MCF 10A (cell line): ENCODE data around the gene SLC6A8. TPM values are rescaled to one million over a fixed set of nuclear protein-coding genes. Genes with fewer than 3 reads are reported as not detected.
"Not testable (repeated sequence)": the region's sequence is repeated elsewhere in the genome, so short reads cannot be mapped to it uniquely, and the experiment has no call there.

ENCODE experiments used
- BruUV-seq: library from RNA; stranded (reverse); fragments of 400-500 nt; replicated peaks from 2 replicates; lab custom pipeline; 2021; lab: Mats Ljungman, UMichigan
- CTCF ChIA-PET: fragments of 300-600 bp; sonication (Branson Sonifier 250); formaldehyde crosslinking; extraction: SDS; loops from one replicate; lab custom pipeline; 2021; ENCODE audit warnings: antibody characterized with exemption, inconsistent platforms; lab: Yijun Ruan, JAX
- POLR2A ChIA-PET: fragments of 300-600, 350-650 bp; sonication (Branson Sonifier 250); formaldehyde crosslinking; extraction: SDS; loops from one replicate; lab custom pipeline; 2020; ENCODE audit warnings: antibody characterized with exemption, inconsistent platforms; lab: Yijun Ruan, JAX
- DNase-seq: peaks from one replicate; pipeline ENCODE4 v3.0.0-alpha.2; 2018; ENCODE audit not compliant: unreplicated experiment
- H3K27ac Mint-ChIP-seq: one replicate; pipeline ENCODE4 v1.8.0; 2022; ENCODE audit warnings: mild to moderate bottlenecking, low read depth, mixed read lengths; ENCODE audit not compliant: unreplicated experiment
- H3K27me3 Mint-ChIP-seq: one replicate; pipeline ENCODE4 v1.8.0; 2022; ENCODE audit warnings: mixed read lengths; ENCODE audit not compliant: insufficient read depth, unreplicated experiment
- H3K36me3 Mint-ChIP-seq: one replicate; pipeline ENCODE4 v1.8.0; 2022; ENCODE audit warnings: mild to moderate bottlenecking, moderate library complexity, mixed read lengths; ENCODE audit not compliant: insufficient read depth, unreplicated experiment
- H3K4me1 Mint-ChIP-seq: one replicate; pipeline ENCODE4 v1.8.0; 2022; ENCODE audit warnings: mixed read lengths; ENCODE audit not compliant: insufficient read depth, unreplicated experiment
- H3K4me3 Mint-ChIP-seq: one replicate; pipeline ENCODE4 v1.8.0; 2022; ENCODE audit warnings: mild to moderate bottlenecking, moderate library complexity, mixed read lengths; ENCODE audit not compliant: unreplicated experiment
- H3K9me3 Mint-ChIP-seq: one replicate; pipeline ENCODE4 v1.8.0; 2022; ENCODE audit warnings: mixed read lengths; ENCODE audit not compliant: unreplicated experiment
- intact Hi-C: fragments of 100-400 bp; cut with micrococcal nuclease; formaldehyde crosslinking; loops from 2 replicates; pipeline ENCODE4 v1.14.1; 2022
- total RNA-seq: library from RNA; stranded (reverse); gene quantifications from 2 replicates; pipeline ENCODE4 v1.2.3, GENCODE V29; 2022
- TF ChIP-seq, protein P1 (sequence below): fragments of 200-600 bp; IDR thresholded peaks from one replicate; pipeline ENCODE4 v1.8.0; 2022; ENCODE audit warnings: antibody characterized with exemption, mild to moderate bottlenecking; ENCODE audit not compliant: unreplicated experiment

SLC6A8 gene
- total RNA-seq, 1 experiment from 2014 or later, result 66.6 TPM

DNA sequence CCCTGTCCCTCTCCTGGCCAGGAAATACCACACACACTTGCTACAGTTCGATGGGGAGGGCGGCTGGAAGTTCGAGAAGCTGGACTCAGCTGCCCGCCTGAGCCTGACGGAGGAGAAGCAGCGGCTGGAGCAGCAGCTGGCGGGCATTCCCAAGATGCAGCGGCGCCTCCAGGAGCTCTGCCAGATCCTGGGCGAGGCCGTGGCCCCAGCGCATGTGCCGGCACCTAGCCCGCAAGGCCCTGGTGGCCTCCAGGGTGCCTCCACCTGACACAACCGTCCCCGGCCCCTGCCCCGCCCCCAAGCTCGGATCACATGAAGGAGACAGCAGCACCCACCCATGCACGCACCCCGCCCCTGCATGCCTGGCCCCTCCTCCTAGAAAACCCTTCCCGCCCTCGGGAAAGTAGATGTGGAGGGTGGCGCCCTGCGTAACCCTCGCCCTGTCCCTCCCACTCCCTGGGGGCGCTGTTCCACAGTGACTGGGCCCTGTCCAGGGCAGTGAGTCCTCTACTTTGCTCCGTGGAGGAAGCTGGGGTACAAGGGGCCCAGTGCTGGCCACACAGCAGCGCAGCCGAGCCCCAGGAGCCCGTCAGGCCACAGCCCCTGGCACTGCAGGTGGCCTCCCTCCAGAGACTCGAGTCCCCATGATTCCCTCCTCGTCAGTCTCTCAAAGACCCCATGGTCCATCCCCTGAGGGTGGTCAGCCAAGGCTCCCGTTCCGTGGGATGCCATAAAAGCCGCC lies 55.9 kb downstream of the SLC6A8 start:
- DNase-seq, H3K36me3 Mint-ChIP-seq, H3K4me1 Mint-ChIP-seq, H3K4me3 Mint-ChIP-seq, H3K27ac Mint-ChIP-seq, BruUV-seq, CTCF ChIA-PET, H3K9me3 Mint-ChIP-seq, POLR2A ChIA-PET, intact Hi-C loops: not testable (repeated sequence)
- H3K27me3 Mint-ChIP-seq, result peaks cover 13% of the 10 kb centered on the region

DNA sequence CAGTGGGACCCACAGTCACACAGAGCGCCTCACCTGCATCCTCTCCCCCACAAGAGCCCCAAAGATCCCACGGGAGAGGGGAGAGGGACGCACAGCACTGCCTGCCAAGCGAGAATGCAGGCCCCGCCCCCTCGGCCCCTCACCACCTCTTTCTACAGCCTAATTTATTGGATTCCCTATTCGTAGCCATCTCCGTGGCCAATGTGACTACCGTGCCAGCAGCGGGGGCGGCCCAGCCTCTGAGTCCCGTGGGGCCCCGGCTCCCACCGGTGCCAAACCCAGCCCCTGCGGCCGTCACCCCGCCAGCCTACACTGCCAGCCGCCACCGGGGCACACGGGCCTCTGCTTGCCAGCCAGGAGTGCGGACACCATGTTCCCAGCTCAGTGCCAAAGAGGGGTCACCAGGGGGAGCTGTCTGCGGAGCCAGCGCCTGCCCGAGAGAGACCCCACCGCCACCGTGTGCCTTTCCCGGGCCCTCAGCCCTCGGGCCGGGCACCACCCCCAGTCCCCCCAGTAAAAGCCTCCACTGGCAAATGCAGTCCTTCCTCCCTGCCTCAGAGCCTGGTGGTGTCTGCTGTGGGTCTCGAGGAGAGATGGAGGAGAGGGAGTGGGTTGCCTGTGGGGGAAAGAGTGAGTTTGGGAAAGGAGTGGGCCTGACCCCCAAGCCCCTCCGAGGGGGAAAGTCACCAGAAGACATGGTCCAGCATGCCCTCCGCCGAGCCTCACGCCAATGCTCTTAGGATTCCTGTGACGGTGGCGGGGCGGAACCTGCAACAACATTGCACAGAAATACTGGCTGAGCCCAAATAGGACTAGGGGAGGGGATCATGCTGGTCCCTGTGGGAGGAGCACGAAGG lies 56.7 kb downstream of the SLC6A8 start:
- peaks cover 8% of the 10 kb centered on the region for H3K9me3 Mint-ChIP-seq
- POLR2A ChIA-PET, result no interaction called here
- TF ChIP-seq, protein P1, sequence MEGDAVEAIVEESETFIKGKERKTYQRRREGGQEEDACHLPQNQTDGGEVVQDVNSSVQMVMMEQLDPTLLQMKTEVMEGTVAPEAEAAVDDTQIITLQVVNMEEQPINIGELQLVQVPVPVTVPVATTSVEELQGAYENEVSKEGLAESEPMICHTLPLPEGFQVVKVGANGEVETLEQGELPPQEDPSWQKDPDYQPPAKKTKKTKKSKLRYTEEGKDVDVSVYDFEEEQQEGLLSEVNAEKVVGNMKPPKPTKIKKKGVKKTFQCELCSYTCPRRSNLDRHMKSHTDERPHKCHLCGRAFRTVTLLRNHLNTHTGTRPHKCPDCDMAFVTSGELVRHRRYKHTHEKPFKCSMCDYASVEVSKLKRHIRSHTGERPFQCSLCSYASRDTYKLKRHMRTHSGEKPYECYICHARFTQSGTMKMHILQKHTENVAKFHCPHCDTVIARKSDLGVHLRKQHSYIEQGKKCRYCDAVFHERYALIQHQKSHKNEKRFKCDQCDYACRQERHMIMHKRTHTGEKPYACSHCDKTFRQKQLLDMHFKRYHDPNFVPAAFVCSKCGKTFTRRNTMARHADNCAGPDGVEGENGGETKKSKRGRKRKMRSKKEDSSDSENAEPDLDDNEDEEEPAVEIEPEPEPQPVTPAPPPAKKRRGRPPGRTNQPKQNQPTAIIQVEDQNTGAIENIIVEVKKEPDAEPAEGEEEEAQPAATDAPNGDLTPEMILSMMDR, result no peak

DNA sequence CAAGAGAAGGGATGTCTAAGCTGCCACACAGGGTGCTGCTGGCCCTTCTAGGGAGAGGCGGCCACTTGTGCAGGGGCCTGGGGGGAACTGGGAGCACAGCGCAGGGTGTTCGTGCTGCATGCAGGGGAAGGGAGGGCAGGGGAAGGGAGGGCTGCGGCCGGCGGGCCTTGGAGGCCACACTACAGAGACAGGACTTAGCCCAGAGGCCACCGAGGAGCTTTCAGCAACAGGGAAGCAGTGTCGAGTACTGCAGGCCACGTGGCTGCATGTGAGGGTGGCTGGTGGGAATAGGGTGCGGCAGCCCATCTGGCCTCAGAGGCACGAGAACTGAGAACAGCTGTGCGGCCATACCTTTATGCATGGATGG lies 57.3 kb downstream of the SLC6A8 start:
- DNase-seq, H3K4me3 Mint-ChIP-seq, POLR2A ChIA-PET, H3K27ac Mint-ChIP-seq, intact Hi-C loops, CTCF ChIA-PET, BruUV-seq, H3K4me1 Mint-ChIP-seq, H3K36me3 Mint-ChIP-seq: not testable (repeated sequence)
- Mint-ChIP-seq H3K9me3 (peaks cover 14% of the 10 kb centered on the region), H3K27me3 (peaks cover 28% of the 10 kb centered on the region)

More for the DNA sequence above, 56.7 kb downstream of the SLC6A8 start:
- Mint-ChIP-seq H3K36me3 (peaks cover 8% of the 10 kb centered on the region), H3K4me3 (no peak overlapping the region), H3K27me3 (peaks cover 21% of the 10 kb centered on the region), H3K4me1 (no peaks in the 10 kb centered on the region), H3K27ac (no peak overlapping the region)
- intact Hi-C loops, result no loop called here
- no peak for DNase-seq
- BruUV-seq, result no TSS peak
- CTCF ChIA-PET, result no interaction called here

Other genes with a start within 250 kb of the SLC6A8 start
- gene TREX2, start 241.9 kb upstream of the SLC6A8 start, total RNA-seq, result 0.49 and 0.75 TPM in 2 replicates
- gene HAUS7, start 217.3 kb upstream of the SLC6A8 start, total RNA-seq, result 13.0 and 19.4 TPM in 2 replicates
- 1.3 and 1.4 TPM in 2 replicates for gene BGN, start 192.9 kb upstream of the SLC6A8 start, total RNA-seq
- gene ATP2B3, start 170.3 kb upstream of the SLC6A8 start, total RNA-seq, result not detected in 2 replicates
- gene CCNQ, start 88.8 kb upstream of the SLC6A8 start, total RNA-seq, result 20.9 and 21.7 TPM in 2 replicates
- gene DUSP9, start 40.7 kb upstream of the SLC6A8 start, total RNA-seq, result not detected in 2 replicates
- not detected in 2 replicates for gene PNCK, start 14.1 kb upstream of the SLC6A8 start, total RNA-seq
- gene BCAP31, start 36.5 kb downstream of the SLC6A8 start, total RNA-seq, result 197 and 203 TPM in 2 replicates
- 3.5 and 4.1 TPM in 2 replicates for gene ABCD1, start 36.9 kb downstream of the SLC6A8 start, total RNA-seq
- 7.2 and 13.5 TPM in 2 replicates for gene PLXNB3, start 76.3 kb downstream of the SLC6A8 start, total RNA-seq
- not detected in 2 replicates for gene SRPK3, start 93.1 kb downstream of the SLC6A8 start, total RNA-seq
- gene IDH3G, start 106.4 kb downstream of the SLC6A8 start, total RNA-seq, result 56.5 and 65.4 TPM in 2 replicates
- 328 and 371 TPM in 2 replicates for gene SSR4, start 106.7 kb downstream of the SLC6A8 start, total RNA-seq
- gene PDZD4, start 142.6 kb downstream of the SLC6A8 start, total RNA-seq, result 0.29 TPM in 1 of 2 replicates, not detected in the other
- gene L1CAM, start 198.2 kb downstream of the SLC6A8 start, total RNA-seq, result 20.7 and 41.0 TPM in 2 replicates
- not detected in 2 replicates for gene AVPR2, start 216.7 kb downstream of the SLC6A8 start, total RNA-seq
- 2.3 and 2.6 TPM in 2 replicates for gene ARHGAP4, start 238.3 kb downstream of the SLC6A8 start, total RNA-seq
- gene NAA10, start 247.1 kb downstream of the SLC6A8 start, total RNA-seq, result 166 and 196 TPM in 2 replicates